GM23338 (cell line): Measurements from ENCODE around the gene MAPRE2. TPM values are rescaled to one million over a fixed set of nuclear protein-coding genes. Genes with fewer than 3 reads are reported as not detected.

Experiments used
- ATAC-seq: fragments of 200-7000 bp; cut with Tn5 transposase; 3 replicates; pipeline ENCODE4 v1.9.1; 2020
- DNase-seq: peaks from one replicate; pipeline ENCODE4 v3.0.0-alpha.2; 2015; ENCODE audit warnings: low spot score
- H2AFZ ChIP-seq: fragments of 200-600 bp; sonication (generic); 2 replicates; pipeline ENCODE4 v1.8.0; 2016; ENCODE audit warnings: antibody characterized with exemption, mild to moderate bottlenecking, moderate library complexity
- H3F3A ChIP-seq: fragments of 200-600 bp; sonication (generic); replicated peaks from 2 replicates; pipeline ENCODE4 v1.8.0; 2017; ENCODE audit warnings: antibody characterized with exemption, mixed run types, low read depth
- H3K27ac ChIP-seq: fragments of 200-600 bp; sonication (generic); 2 replicates; pipeline ENCODE4 v1.6.1; 2016; ENCODE audit warnings: low read depth
- H3K27me3 ChIP-seq: fragments of 200-600 bp; sonication (generic); 2 replicates; pipeline ENCODE4 v1.8.0; 2016; ENCODE audit warnings: mild to moderate bottlenecking, mixed run types, moderate library complexity; ENCODE audit not compliant: insufficient read depth
- H3K36me3 ChIP-seq: fragments of 200-600 bp; sonication (generic); 2 replicates; pipeline ENCODE4 v1.8.0; 2016; ENCODE audit warnings: mild to moderate bottlenecking; ENCODE audit not compliant: insufficient read depth
- H3K4me1 ChIP-seq: fragments of 200-600 bp; sonication (generic); 2 replicates; pipeline ENCODE4 v1.8.0; 2016; ENCODE audit warnings: mild to moderate bottlenecking, moderate library complexity; ENCODE audit not compliant: insufficient read depth
- H3K4me2 ChIP-seq: fragments of 200-600 bp; sonication (generic); 2 replicates; pipeline ENCODE4 v1.7.1; 2017; ENCODE audit warnings: mixed run types
- H3K4me3 ChIP-seq: fragments of 200-600 bp; sonication (generic); 2 replicates; pipeline ENCODE4 v1.6.1; 2016; ENCODE audit warnings: mixed run types
- H3K79me2 ChIP-seq: fragments of 200-600 bp; sonication (generic); replicated peaks from 2 replicates; pipeline ENCODE4 v1.8.0; 2017; ENCODE audit warnings: mild to moderate bottlenecking; ENCODE audit not compliant: insufficient read depth
- H3K9me2 ChIP-seq: fragments of 200-600 bp; sonication (generic); 2 replicates; pipeline ENCODE4 v1.8.0; 2017; ENCODE audit not compliant: insufficient read depth
- H4K20me1 ChIP-seq: fragments of 200-600 bp; sonication (generic); replicated peaks from 2 replicates; pipeline ENCODE4 v1.8.0; 2017; ENCODE audit warnings: mild to moderate bottlenecking; ENCODE audit not compliant: insufficient read depth
- H3K27ac Mint-ChIP-seq: 2 replicates; pipeline ENCODE4 v1.8.0; 2020; ENCODE audit warnings: inconsistent platforms, mild to moderate bottlenecking, moderate library complexity, mixed read lengths
- H3K27me3 Mint-ChIP-seq: 3 replicates; pipeline ENCODE4 v1.8.0; 2022; ENCODE audit warnings: low read depth, mild to moderate bottlenecking, moderate library complexity, mixed read lengths, inconsistent platforms; ENCODE audit not compliant: insufficient read depth, poor library complexity
- H3K36me3 Mint-ChIP-seq: 3 replicates; pipeline ENCODE4 v1.8.0; 2021; ENCODE audit warnings: low read depth, mild to moderate bottlenecking, inconsistent platforms, moderate library complexity, mixed read lengths
- H3K4me1 Mint-ChIP-seq: 3 replicates; pipeline ENCODE4 v1.8.0; 2020; ENCODE audit warnings: mild to moderate bottlenecking, inconsistent platforms, mixed read lengths
- H3K4me3 Mint-ChIP-seq: 3 replicates; pipeline ENCODE4 v1.8.0; 2021; ENCODE audit warnings: moderate library complexity, mild to moderate bottlenecking, inconsistent platforms, mixed read lengths
- H3K9me3 Mint-ChIP-seq: 3 replicates; pipeline ENCODE4 v1.8.0; 2020; ENCODE audit warnings: moderate library complexity, mild to moderate bottlenecking, inconsistent platforms, mixed read lengths
- CREB1 ChIP-seq: fragments of 250-450 bp; sonication (Bioruptor Pico); IDR thresholded peaks from 2 replicates; pipeline ENCODE4 v1.5.0; 2020; ENCODE audit warnings: low read depth, mild to moderate bottlenecking, moderate library complexity
- JUNB ChIP-seq: IDR thresholded peaks from one replicate; pipeline ENCODE4 v1.6.1; 2016; ENCODE audit warnings: antibody characterized with exemption; ENCODE audit not compliant: unreplicated experiment
- NANOG ChIP-seq: IDR thresholded peaks from 2 replicates; pipeline ENCODE4 v1.6.1; 2016; ENCODE audit warnings: antibody characterized with exemption, borderline replicate concordance
- POLR2AphosphoS5 ChIP-seq: IDR thresholded peaks from 2 replicates; pipeline ENCODE4 v1.6.1; 2016; ENCODE audit warnings: antibody characterized with exemption, low read depth
- STAT1 ChIP-seq: IDR thresholded peaks from one replicate; pipeline ENCODE4 v1.6.1; 2016; ENCODE audit warnings: antibody characterized with exemption; ENCODE audit not compliant: unreplicated experiment
- ZNF114 ChIP-seq: fragments of 250-450 bp; sonication (Bioruptor Pico); IDR thresholded peaks from 2 replicates; pipeline ENCODE4 v1.5.0; 2020; ENCODE audit warnings: mild to moderate bottlenecking, moderate library complexity
- polyA plus RNA-seq: library from polyadenylated mRNA; unstranded; fragments of >200 nt; fragmentation: Nextera tagmentation; extraction: Ambion mirVana; gene quantifications from 2 replicates; pipeline ENCODE4 v1.2.1, GENCODE V29; 2016
- total RNA-seq: library from RNA; depleted of rRNA; stranded (reverse); fragments of >200 nt; shearing (Covaris generic); gene quantifications from 2 replicates; pipeline ENCODE4 v1.2.3, GENCODE V29; 2014
- TF ChIP-seq, protein P1 (sequence below): IDR thresholded peaks from 2 replicates; pipeline ENCODE4 v1.6.1; 2016; ENCODE audit warnings: antibody characterized with exemption
- TF ChIP-seq, protein P2 (sequence below): fragments of 250-450 bp; sonication (Bioruptor Pico); IDR thresholded peaks from 2 replicates; pipeline ENCODE4 v1.5.0; 2020; ENCODE audit warnings: mild to moderate bottlenecking, moderate library complexity
- TF ChIP-seq, protein P3 (sequence below): IDR thresholded peaks from one replicate; pipeline ENCODE4 v1.6.1; 2018; ENCODE audit warnings: antibody characterized with exemption; ENCODE audit not compliant: unreplicated experiment
- TF ChIP-seq, protein P4 (sequence below), 2 experiments: fragments of 200-600 bp in 1 of 2; sonication (generic) in 1 of 2; conservative IDR thresholded peaks; 2 replicates each; pipeline versions ENCODE4 v1.5.1 to v1.6.1; 2016 to 2017; ENCODE audit warnings: antibody characterized with exemption in 2 of 2, low read depth in 2 of 2, mild to moderate bottlenecking in 2 of 2, moderate library complexity in 1 of 2

MAPRE2 gene
- total and polyA plus RNA-seq, 2 experiments from 2014 or later: 17.8 to 40.4 TPM

DNA sequence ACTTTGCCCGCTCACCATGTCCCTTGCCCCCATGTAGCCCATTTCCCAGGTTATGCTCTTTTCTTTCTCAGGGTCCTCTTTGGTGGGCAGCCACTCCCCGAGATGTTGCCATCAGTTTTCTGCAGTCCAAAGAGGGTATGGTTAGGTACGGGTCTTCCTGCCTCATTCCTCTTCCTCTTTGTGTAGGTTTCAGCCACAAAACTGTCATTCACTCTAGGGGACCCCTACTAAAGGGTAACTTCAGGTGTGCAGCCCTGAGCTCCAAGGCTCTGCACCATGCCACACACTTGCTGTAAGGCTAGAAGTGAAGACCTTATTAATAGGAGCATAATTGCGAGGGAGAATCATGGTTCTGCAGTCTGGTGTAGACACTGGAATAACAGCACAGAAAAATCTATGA lies 99.9 kb downstream of the MAPRE2 start:
- H3K4me1 Mint-ChIP-seq: peaks cover 19% of the 10 kb centered on the region
- TF ChIP-seq POLR2AphosphoS5 (no peak), NANOG (no peak), STAT1 (no peak), JUNB (no peak), ZNF114 (no peak), CREB1 (no peak)
- TF ChIP-seq, protein P1, sequence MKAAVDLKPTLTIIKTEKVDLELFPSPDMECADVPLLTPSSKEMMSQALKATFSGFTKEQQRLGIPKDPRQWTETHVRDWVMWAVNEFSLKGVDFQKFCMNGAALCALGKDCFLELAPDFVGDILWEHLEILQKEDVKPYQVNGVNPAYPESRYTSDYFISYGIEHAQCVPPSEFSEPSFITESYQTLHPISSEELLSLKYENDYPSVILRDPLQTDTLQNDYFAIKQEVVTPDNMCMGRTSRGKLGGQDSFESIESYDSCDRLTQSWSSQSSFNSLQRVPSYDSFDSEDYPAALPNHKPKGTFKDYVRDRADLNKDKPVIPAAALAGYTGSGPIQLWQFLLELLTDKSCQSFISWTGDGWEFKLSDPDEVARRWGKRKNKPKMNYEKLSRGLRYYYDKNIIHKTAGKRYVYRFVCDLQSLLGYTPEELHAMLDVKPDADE: no peak
- TF ChIP-seq, protein P2, sequence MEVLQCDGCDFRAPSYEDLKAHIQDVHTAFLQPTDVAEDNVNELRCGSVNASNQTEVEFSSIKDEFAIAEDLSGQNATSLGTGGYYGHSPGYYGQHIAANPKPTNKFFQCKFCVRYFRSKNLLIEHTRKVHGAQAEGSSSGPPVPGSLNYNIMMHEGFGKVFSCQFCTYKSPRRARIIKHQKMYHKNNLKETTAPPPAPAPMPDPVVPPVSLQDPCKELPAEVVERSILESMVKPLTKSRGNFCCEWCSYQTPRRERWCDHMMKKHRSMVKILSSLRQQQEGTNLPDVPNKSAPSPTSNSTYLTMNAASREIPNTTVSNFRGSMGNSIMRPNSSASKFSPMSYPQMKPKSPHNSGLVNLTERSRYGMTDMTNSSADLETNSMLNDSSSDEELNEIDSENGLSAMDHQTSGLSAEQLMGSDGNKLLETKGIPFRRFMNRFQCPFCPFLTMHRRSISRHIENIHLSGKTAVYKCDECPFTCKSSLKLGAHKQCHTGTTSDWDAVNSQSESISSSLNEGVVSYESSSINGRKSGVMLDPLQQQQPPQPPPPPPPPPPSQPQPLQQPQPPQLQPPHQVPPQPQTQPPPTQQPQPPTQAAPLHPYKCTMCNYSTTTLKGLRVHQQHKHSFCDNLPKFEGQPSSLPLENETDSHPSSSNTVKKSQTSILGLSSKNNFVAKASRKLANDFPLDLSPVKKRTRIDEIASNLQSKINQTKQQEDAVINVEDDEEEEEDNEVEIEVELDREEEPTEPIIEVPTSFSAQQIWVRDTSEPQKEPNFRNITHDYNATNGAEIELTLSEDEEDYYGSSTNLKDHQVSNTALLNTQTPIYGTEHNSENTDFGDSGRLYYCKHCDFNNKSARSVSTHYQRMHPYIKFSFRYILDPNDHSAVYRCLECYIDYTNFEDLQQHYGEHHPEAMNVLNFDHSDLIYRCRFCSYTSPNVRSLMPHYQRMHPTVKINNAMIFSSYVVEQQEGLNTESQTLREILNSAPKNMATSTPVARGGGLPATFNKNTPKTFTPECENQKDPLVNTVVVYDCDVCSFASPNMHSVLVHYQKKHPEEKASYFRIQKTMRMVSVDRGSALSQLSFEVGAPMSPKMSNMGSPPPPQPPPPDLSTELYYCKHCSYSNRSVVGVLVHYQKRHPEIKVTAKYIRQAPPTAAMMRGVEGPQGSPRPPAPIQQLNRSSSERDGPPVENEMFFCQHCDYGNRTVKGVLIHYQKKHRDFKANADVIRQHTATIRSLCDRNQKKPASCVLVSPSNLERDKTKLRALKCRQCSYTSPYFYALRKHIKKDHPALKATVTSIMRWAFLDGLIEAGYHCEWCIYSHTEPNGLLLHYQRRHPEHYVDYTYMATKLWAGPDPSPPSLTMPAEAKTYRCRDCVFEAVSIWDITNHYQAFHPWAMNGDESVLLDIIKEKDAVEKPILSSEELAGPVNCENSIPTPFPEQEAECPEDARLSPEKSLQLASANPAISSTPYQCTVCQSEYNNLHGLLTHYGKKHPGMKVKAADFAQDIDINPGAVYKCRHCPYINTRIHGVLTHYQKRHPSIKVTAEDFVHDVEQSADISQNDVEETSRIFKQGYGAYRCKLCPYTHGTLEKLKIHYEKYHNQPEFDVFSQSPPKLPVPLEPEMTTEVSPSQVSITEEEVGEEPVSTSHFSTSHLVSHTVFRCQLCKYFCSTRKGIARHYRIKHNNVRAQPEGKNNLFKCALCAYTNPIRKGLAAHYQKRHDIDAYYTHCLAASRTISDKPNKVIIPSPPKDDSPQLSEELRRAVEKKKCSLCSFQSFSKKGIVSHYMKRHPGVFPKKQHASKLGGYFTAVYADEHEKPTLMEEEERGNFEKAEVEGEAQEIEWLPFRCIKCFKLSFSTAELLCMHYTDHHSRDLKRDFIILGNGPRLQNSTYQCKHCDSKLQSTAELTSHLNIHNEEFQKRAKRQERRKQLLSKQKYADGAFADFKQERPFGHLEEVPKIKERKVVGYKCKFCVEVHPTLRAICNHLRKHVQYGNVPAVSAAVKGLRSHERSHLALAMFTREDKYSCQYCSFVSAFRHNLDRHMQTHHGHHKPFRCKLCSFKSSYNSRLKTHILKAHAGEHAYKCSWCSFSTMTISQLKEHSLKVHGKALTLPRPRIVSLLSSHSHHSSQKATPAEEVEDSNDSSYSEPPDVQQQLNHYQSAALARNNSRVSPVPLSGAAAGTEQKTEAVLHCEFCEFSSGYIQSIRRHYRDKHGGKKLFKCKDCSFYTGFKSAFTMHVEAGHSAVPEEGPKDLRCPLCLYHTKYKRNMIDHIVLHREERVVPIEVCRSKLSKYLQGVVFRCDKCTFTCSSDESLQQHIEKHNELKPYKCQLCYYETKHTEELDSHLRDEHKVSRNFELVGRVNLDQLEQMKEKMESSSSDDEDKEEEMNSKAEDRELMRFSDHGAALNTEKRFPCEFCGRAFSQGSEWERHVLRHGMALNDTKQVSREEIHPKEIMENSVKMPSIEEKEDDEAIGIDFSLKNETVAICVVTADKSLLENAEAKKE (CRISPR knock-in tag): no peak
- TF ChIP-seq, protein P3, sequence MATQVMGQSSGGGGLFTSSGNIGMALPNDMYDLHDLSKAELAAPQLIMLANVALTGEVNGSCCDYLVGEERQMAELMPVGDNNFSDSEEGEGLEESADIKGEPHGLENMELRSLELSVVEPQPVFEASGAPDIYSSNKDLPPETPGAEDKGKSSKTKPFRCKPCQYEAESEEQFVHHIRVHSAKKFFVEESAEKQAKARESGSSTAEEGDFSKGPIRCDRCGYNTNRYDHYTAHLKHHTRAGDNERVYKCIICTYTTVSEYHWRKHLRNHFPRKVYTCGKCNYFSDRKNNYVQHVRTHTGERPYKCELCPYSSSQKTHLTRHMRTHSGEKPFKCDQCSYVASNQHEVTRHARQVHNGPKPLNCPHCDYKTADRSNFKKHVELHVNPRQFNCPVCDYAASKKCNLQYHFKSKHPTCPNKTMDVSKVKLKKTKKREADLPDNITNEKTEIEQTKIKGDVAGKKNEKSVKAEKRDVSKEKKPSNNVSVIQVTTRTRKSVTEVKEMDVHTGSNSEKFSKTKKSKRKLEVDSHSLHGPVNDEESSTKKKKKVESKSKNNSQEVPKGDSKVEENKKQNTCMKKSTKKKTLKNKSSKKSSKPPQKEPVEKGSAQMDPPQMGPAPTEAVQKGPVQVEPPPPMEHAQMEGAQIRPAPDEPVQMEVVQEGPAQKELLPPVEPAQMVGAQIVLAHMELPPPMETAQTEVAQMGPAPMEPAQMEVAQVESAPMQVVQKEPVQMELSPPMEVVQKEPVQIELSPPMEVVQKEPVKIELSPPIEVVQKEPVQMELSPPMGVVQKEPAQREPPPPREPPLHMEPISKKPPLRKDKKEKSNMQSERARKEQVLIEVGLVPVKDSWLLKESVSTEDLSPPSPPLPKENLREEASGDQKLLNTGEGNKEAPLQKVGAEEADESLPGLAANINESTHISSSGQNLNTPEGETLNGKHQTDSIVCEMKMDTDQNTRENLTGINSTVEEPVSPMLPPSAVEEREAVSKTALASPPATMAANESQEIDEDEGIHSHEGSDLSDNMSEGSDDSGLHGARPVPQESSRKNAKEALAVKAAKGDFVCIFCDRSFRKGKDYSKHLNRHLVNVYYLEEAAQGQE: no peak
- TF ChIP-seq, protein P4, sequence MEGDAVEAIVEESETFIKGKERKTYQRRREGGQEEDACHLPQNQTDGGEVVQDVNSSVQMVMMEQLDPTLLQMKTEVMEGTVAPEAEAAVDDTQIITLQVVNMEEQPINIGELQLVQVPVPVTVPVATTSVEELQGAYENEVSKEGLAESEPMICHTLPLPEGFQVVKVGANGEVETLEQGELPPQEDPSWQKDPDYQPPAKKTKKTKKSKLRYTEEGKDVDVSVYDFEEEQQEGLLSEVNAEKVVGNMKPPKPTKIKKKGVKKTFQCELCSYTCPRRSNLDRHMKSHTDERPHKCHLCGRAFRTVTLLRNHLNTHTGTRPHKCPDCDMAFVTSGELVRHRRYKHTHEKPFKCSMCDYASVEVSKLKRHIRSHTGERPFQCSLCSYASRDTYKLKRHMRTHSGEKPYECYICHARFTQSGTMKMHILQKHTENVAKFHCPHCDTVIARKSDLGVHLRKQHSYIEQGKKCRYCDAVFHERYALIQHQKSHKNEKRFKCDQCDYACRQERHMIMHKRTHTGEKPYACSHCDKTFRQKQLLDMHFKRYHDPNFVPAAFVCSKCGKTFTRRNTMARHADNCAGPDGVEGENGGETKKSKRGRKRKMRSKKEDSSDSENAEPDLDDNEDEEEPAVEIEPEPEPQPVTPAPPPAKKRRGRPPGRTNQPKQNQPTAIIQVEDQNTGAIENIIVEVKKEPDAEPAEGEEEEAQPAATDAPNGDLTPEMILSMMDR (conservative IDR thresholded peaks at IDR 0.05; ENCODE audit: low read depth in 2 of 2): no peak

More for the DNA sequence above, 99.9 kb downstream of the MAPRE2 start:
- Histone ChIP-seq H3K9me2 (no peaks in the 10 kb centered on the region), H3K27ac (no peak overlapping the region), H3K27me3 (no peaks in the 10 kb centered on the region), H3K4me1 (peaks cover 8% of the 10 kb centered on the region; the same call in 1 of the 2 replicates), H3K36me3 (no peaks in the 10 kb centered on the region), H3K4me3 (no peak overlapping the region), H2AFZ (no peak overlapping the region), H4K20me1 (no peaks in the 10 kb centered on the region), H3K79me2 (no peaks in the 10 kb centered on the region), H3F3A (no peaks in the 10 kb centered on the region), H3K4me2 (no peak overlapping the region)
- Mint-ChIP-seq H3K9me3 (no peaks in the 10 kb centered on the region), H3K36me3 (peaks cover 14% of the 10 kb centered on the region), H3K27me3 (peaks cover 3% of the 10 kb centered on the region), H3K27ac (no peak overlapping the region), H3K4me3 (no peak overlapping the region)
- ATAC-seq (no peak), DNase-seq (no peak)
